HEK293T (cell line): ENCODE results near the gene GRK6.

ENCODE experiments used
- CTCF ChIA-PET: fragments of 350-600 bp; formaldehyde crosslinking; extraction: SDS; loops from one replicate; lab custom pipeline; 2021; ENCODE audit warnings: antibody characterized with exemption, inconsistent platforms; lab: Yijun Ruan, JAX
- POLR2A ChIA-PET: fragments of 350-600 bp; formaldehyde crosslinking; extraction: SDS; loops from one replicate; lab custom pipeline; 2020; ENCODE audit warnings: antibody characterized with exemption, inconsistent platforms; lab: Yijun Ruan, JAX
- DNase-seq: peaks from one replicate; pipeline ENCODE4 v3.0.0; 2012; ENCODE audit warnings: mixed read lengths; ENCODE audit errors: extremely low spot score
- ARNT ChIP-seq: fragments of 450-650 bp; IDR thresholded peaks from 2 replicates; pipeline ENCODE4 v1.6.1; 2017; ENCODE audit warnings: mild to moderate bottlenecking
- BHLHE40 ChIP-seq: fragments of 450-650 bp; IDR thresholded peaks from 2 replicates; pipeline ENCODE4 v1.6.1; 2016; ENCODE audit warnings: mild to moderate bottlenecking, moderate library complexity, borderline replicate concordance
- CTBP1 ChIP-seq: fragments of 450-650 bp; IDR thresholded peaks from 2 replicates; pipeline ENCODE4 v1.6.1; 2016; ENCODE audit warnings: borderline replicate concordance
- ELF4 ChIP-seq: fragments of 450-650 bp; IDR thresholded peaks from 2 replicates; pipeline ENCODE4 v1.6.1; 2017; ENCODE audit warnings: antibody characterized with exemption
- FOXA1 ChIP-seq: fragments of 450-650 bp; IDR thresholded peaks from 2 replicates; pipeline ENCODE4 v1.6.1; 2016; ENCODE audit warnings: mild to moderate bottlenecking
- FOXK2 ChIP-seq: fragments of 450-650 bp; IDR thresholded peaks from 2 replicates; pipeline ENCODE4 v1.6.1; 2016; ENCODE audit warnings: mild to moderate bottlenecking
- FOXM1 ChIP-seq: fragments of 450-650 bp; IDR thresholded peaks from 2 replicates; pipeline ENCODE4 v1.6.1; 2017; ENCODE audit warnings: mild to moderate bottlenecking, borderline replicate concordance
- HDGF ChIP-seq: fragments of 450-650 bp; IDR thresholded peaks from 2 replicates; pipeline ENCODE4 v1.6.1; 2017; ENCODE audit warnings: antibody characterized with exemption, borderline replicate concordance
- L3MBTL2 ChIP-seq: fragments of 450-650 bp; conservative IDR thresholded peaks from 2 replicates; pipeline ENCODE4 v1.6.1; 2016; ENCODE audit warnings: mild to moderate bottlenecking
- LEF1 ChIP-seq: fragments of 450-650 bp; IDR thresholded peaks from 2 replicates; pipeline ENCODE4 v1.6.1; 2017; ENCODE audit warnings: mild to moderate bottlenecking, borderline replicate concordance
- NFRKB ChIP-seq: fragments of 450-650 bp; IDR thresholded peaks from 2 replicates; pipeline ENCODE4 v1.6.1; 2016; ENCODE audit warnings: mild to moderate bottlenecking, moderate library complexity
- SP1 ChIP-seq: fragments of 450-650 bp; IDR thresholded peaks from 2 replicates; pipeline ENCODE4 v1.6.1; 2017
- SUZ12 ChIP-seq: fragments of 450-650 bp; IDR thresholded peaks from 2 replicates; pipeline ENCODE4 v1.6.1; 2016; ENCODE audit warnings: mild to moderate bottlenecking
- TARDBP ChIP-seq: fragments of 450-650 bp; IDR thresholded peaks from 2 replicates; pipeline ENCODE4 v1.6.1; 2016
- ZNF384 ChIP-seq: fragments of 450-650 bp; IDR thresholded peaks from 2 replicates; pipeline ENCODE4 v1.6.1; 2016
- TF ChIP-seq, protein P1 (sequence below): fragments of 450-650 bp; IDR thresholded peaks from 2 replicates; pipeline ENCODE4 v1.6.1; 2016

GRK6 gene

DNA sequence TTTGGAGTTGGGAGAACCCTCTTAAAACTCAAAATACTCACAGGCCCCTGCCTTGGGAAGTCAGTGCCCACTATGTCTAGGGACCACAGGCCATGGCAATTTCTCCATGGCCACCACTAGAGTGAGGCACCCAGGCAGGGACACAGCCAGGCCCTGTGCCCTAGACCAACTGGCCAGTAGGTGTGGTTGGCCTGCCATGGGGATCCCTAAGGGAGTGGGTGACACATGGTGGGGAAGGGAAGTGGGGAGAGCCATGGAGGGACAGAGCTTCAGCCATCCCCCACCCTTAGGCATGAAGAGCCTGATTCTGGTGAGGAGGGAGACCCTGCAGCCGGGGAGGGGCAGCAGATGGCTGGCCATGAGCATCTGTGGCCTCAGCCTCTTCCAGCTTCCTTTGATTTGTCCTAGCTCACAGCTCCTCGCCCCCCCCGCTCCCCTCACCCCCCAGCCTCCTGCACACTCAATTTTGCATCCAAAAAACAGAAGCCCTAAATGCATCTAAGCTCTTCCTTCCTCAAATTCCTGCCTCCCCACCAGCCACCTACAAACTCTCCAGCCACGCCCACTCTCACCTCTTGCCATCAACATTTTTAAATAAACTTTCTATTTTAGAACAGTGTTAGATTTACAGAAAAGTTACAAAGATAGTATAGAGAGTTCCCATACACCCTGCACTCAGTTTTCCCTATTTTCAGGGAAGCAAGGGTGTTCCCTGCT, 48.5 kb downstream of the GRK6 start:
- ChIA-PET POLR2A (interaction anchor here (1.2 to 2.1 kb wide), 2 partner anchors 13 to 20 kb away, joined by 3 to 5 read pairs; no protein-coding TSS in a partner anchor), CTCF (interaction anchor here (1.5 kb wide), 1 partner anchor 26 kb away, joined by 4 read pairs; no protein-coding TSS in a partner anchor)
- no peak for DNase-seq
- no peak for TF ChIP-seq NFRKB
- TF ChIP-seq TARDBP, result no peak

DNA sequence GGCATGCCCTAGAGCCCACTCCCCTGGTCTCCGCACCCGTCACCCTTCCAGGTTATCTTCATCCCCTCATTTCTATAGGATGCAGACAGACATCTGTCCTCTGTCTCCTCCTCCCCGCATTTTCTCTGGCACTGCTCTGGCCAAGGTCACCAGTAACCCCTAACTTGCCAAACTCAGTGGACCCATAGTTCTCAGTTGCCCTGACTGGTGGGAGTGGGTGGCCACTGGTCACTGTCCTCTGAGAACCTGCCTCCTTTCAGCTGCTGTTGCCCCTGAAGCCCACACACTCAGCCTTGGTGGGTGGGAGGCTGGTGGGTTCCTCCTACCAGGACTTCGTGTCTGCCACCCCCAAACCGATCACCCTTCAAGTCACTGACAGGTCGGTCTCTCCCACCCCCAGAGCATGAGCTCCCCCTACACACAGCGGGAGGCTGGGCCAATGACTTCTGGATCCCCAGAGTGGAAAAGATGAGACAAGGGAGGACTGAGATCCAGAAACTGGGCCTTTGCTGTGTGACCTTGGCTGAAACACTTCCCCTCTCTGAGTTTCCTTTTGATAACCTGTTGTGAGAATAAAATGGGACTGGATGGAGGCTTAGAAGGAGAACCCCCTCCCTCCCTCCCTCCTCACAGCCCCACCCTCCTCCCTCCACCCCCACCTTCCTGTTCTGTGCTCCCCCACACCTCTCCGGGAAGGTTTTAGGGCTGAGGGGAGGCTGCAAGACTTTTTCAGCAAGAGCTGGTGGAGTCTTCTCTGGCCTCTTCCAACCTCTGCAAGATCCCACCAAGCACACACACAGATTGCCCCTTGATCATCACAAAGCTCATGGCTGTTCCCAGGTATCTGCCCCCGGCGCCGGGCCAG, 49.3 kb downstream of the GRK6 start:
- DNase-seq, result no peak
- ChIA-PET CTCF (interaction anchor here (1.5 kb wide), 1 partner anchor 25 kb away, joined by 4 read pairs; no protein-coding TSS in a partner anchor), POLR2A (interaction anchor here (1.0 to 2.1 kb wide), 5 partner anchors 12 to 41 kb away, joined by 3 to 6 read pairs (median 5); partner anchors contain the start of genes DDX41 and PDLIM7)
- TF ChIP-seq CTBP1 (no peak), SUZ12 (no peak), TARDBP (no peak), ARNT (no peak), FOXM1 (no peak), HDGF (no peak), LEF1 (no peak), FOXA1 (no peak), BHLHE40 (no peak), ZNF384 (no peak), ELF4 (no peak), L3MBTL2 (no peak), FOXK2 (no peak), SP1 (no peak), NFRKB (no peak)
- TF ChIP-seq, protein P1, sequence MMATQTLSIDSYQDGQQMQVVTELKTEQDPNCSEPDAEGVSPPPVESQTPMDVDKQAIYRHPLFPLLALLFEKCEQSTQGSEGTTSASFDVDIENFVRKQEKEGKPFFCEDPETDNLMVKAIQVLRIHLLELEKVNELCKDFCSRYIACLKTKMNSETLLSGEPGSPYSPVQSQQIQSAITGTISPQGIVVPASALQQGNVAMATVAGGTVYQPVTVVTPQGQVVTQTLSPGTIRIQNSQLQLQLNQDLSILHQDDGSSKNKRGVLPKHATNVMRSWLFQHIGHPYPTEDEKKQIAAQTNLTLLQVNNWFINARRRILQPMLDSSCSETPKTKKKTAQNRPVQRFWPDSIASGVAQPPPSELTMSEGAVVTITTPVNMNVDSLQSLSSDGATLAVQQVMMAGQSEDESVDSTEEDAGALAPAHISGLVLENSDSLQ, result no peak

DNA sequence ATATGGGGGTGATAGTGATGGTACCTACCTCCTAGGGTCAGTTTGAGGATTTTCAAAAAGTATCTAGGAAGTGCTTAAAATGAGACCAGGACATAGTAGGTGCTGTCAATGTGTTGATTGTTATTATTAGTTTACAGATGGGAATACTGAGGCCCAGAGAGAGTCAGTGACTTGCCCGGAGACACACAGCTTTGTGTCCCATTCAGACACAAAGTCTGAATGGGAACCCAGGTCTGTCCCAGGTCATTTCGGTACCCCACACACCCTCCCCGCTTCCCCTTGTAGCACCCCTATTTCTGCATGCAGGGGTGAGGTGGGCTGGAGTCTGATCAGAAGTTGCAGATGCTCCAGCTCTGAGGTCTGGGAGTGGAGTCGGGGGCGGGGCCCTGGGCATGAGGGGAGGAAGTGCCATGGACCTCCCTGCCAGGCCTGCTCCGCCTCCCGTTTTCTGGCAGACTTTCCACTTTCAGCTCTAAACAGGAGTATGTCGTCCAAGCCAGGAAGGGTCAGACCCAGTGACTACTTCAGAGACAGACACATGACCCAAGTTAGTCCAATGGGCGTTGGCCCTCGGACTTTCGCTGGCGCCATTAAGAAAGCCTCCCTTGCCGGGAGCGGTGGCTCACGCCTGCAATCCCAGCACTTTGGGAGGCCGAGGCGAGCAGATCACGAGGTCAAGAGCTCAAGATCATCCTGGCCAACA, 50.2 kb downstream of the GRK6 start:
- CTCF ChIA-PET, result interaction anchor here (1.5 to 1.9 kb wide), 2 partner anchors 24 to 106 kb away, joined by 4 to 5 read pairs; no protein-coding TSS in a partner anchor
- POLR2A ChIA-PET, result interaction anchor here (1.0 to 2.1 kb wide), 4 partner anchors 19 to 40 kb away, joined by 4 to 6 read pairs (median 5); partner anchors contain the start of genes DDX41 and PDLIM7
- TF ChIP-seq HDGF (no peak), L3MBTL2 (no peak), ELF4 (no peak), TARDBP (no peak), ZNF384 (no peak), LEF1 (no peak), SUZ12 (no peak), BHLHE40 (no peak), FOXM1 (no peak), ARNT (no peak)
- TF ChIP-seq, protein P1, result no peak
- DNase-seq, result no peak

- TF ChIP-seq ZNF384 (no peak), L3MBTL2 (no peak), HDGF (no peak), SUZ12 (no peak), TARDBP (no peak), LEF1 (no peak), ARNT (no peak), FOXM1 (no peak), CTBP1 (no peak), FOXA1 (no peak), FOXK2 (no peak), BHLHE40 (no peak), NFRKB (no peak), ELF4 (no peak), SP1 (no peak)
- TF ChIP-seq, protein P1, result no peak
- ChIA-PET POLR2A (interaction anchor here (1.1 to 1.7 kb wide), 4 partner anchors 10 to 726 kb away, joined by 3 to 6 read pairs (median 4); partner anchors contain the start of genes HNRNPAB and PDLIM7), CTCF (interaction anchor here (1.8 to 1.9 kb wide), 2 partner anchors 13 to 107 kb away, joined by 4 to 5 read pairs; no protein-coding TSS in a partner anchor)
- no peak for DNase-seq
Observed at GRCh38 chr5:177477701-177478477, 51.4 kb downstream of the GRK6 start.
